Astrocyte (in vitro differentiated cells and primary cell): ENCODE measurements around the gene KCNMA1. TPM values are rescaled to one million over a fixed set of nuclear protein-coding genes. Genes with fewer than 3 reads are reported as not detected.
A peak's percentile ranks its signal among the peaks of the same experiment; 100 is the strongest.

Source experiments
- DNase-seq: peaks from one replicate; pipeline ENCODE4 v3.0.0-alpha.2; 2010; ENCODE audit warnings: low read depth
- FAIRE-seq: peaks from 2 replicates; lab custom pipeline; 2011; peaks lifted over from hg19 to GRCh38; lab: Jason Lieb, UNC
- H2AFZ ChIP-seq: 2 replicates; pipeline ENCODE4 v1.6.0; 2012; ENCODE audit warnings: low read depth, low read length, inconsistent platforms
- H3K27ac ChIP-seq: 2 replicates; pipeline ENCODE4 v1.5.1; 2011; ENCODE audit warnings: low read depth, low read length, inconsistent platforms
- H3K27me3 ChIP-seq: 2 replicates; pipeline ENCODE4 v1.6.0; 2011; ENCODE audit warnings: low read length, inconsistent platforms; ENCODE audit not compliant: insufficient read depth
- H3K36me3 ChIP-seq: 2 replicates; pipeline ENCODE4 v1.5.1; 2011; ENCODE audit warnings: low read length, inconsistent platforms; ENCODE audit not compliant: insufficient read depth
- H3K4me1 ChIP-seq: 2 replicates; pipeline ENCODE4 v1.5.1; 2011; ENCODE audit warnings: low read length, inconsistent platforms; ENCODE audit not compliant: insufficient read depth
- H3K4me2 ChIP-seq: 2 replicates; pipeline ENCODE4 v1.6.0; 2012; ENCODE audit warnings: low read length, inconsistent platforms
- H3K4me3 ChIP-seq: 2 replicates; pipeline ENCODE4 v1.5.1; 2011; ENCODE audit warnings: low read depth, mild to moderate bottlenecking, low read length, inconsistent platforms; ENCODE audit not compliant: insufficient read depth
- H3K79me2 ChIP-seq: 2 replicates; pipeline ENCODE4 v1.6.0; 2012; ENCODE audit warnings: mild to moderate bottlenecking, low read length, inconsistent platforms; ENCODE audit not compliant: insufficient read depth
- H3K9ac ChIP-seq: 2 replicates; pipeline ENCODE4 v1.6.0; 2012; ENCODE audit warnings: mild to moderate bottlenecking, low read length, inconsistent platforms
- H3K9me3 ChIP-seq: 2 replicates; pipeline ENCODE4 v1.5.1; 2012; ENCODE audit warnings: low read depth, mild to moderate bottlenecking, low read length, inconsistent platforms; ENCODE audit not compliant: insufficient read depth
- H4K20me1 ChIP-seq: 2 replicates; pipeline ENCODE4 v1.6.0; 2012; ENCODE audit warnings: low read length, inconsistent platforms; ENCODE audit not compliant: insufficient read depth
- H3K27ac Mint-ChIP-seq: one replicate; pipeline ENCODE4 v1.8.0; 2021; ENCODE audit warnings: mild to moderate bottlenecking, mixed read lengths; ENCODE audit not compliant: unreplicated experiment
- H3K27me3 Mint-ChIP-seq: one replicate; pipeline ENCODE4 v1.8.0; 2021; ENCODE audit warnings: low read depth, mixed read lengths; ENCODE audit not compliant: unreplicated experiment
- H3K36me3 Mint-ChIP-seq: one replicate; pipeline ENCODE4 v1.8.0; 2021; ENCODE audit warnings: low read depth, mixed read lengths; ENCODE audit not compliant: unreplicated experiment
- H3K4me1 Mint-ChIP-seq: one replicate; pipeline ENCODE4 v1.8.0; 2021; ENCODE audit warnings: low read depth, mixed read lengths; ENCODE audit not compliant: unreplicated experiment
- H3K4me3 Mint-ChIP-seq: one replicate; pipeline ENCODE4 v1.8.0; 2021; ENCODE audit warnings: mild to moderate bottlenecking, moderate library complexity, mixed read lengths; ENCODE audit not compliant: unreplicated experiment
- H3K9me3 Mint-ChIP-seq: one replicate; pipeline ENCODE4 v1.8.0; 2021; ENCODE audit warnings: mild to moderate bottlenecking, mixed read lengths; ENCODE audit not compliant: unreplicated experiment
- EZH2 ChIP-seq: IDR thresholded peaks from 2 replicates; pipeline ENCODE4 v1.6.1; 2012; ENCODE audit warnings: mild to moderate bottlenecking, low read length, inconsistent platforms; ENCODE audit not compliant: insufficient read depth
- total RNA-seq: library from RNA; stranded (reverse); gene quantifications from 2 replicates; pipeline ENCODE4 v1.2.1, GENCODE V29; 2021
- TF ChIP-seq, protein P1 (sequence below): IDR thresholded peaks from 2 replicates; pipeline ENCODE4 v1.5.1; 2011; ENCODE audit warnings: low read depth, mild to moderate bottlenecking, inconsistent platforms, low read length, moderate library complexity; ENCODE audit not compliant: insufficient read depth

KCNMA1 gene
- total RNA-seq, 1 donor from 2014 or later, result 45.8 TPM

DNA sequence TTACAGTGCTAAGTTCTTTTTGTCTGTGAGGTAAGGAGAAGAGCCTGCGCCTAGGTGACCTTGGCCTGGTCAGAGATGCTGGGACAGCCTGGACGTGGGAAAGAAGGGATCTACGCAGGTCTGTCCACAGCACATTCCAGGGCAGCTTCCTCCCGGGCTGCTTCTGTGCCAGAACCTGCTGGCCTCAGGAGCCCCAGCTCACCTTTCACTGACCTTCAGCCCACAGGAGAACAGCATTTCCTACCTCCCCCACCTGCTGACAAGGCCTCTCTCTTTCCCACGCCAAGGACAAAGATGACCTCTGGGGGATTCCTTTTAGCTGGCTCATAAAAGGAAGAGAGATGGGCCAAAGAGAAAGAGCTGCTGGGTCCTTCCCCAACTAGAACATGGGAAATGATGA lies 260.6 kb downstream of the KCNMA1 start:
- Mint-ChIP-seq H3K9me3 (no peaks in the 10 kb centered on the region), H3K4me3 (no peak overlapping the region), H3K36me3 (peaks cover 9% of the 10 kb centered on the region), H3K27ac (no peak overlapping the region), H3K27me3 (no peaks in the 10 kb centered on the region), H3K4me1 (peaks cover 15% of the 10 kb centered on the region)
- DNase-seq (no peak), FAIRE-seq (no peak)
- H3K79me2 ChIP-seq, result no peaks in the 10 kb centered on the region
- no peaks in the 10 kb centered on the region for H3K9me3 ChIP-seq
- H3K4me1 ChIP-seq, result peaks cover 6% of the 10 kb centered on the region
- H4K20me1 ChIP-seq, result no peaks in the 10 kb centered on the region
- H2AFZ ChIP-seq, result no peak overlapping the region
- H3K27me3 ChIP-seq, result no peaks in the 10 kb centered on the region
- H3K9ac ChIP-seq, result no peak overlapping the region
- no peak overlapping the region for H3K4me2 ChIP-seq
- H3K27ac ChIP-seq, result no peak overlapping the region
- H3K36me3 ChIP-seq, result no peaks in the 10 kb centered on the region
- H3K4me3 ChIP-seq, result no peak overlapping the region
- TF ChIP-seq EZH2, result no peak
- TF ChIP-seq, protein P1, sequence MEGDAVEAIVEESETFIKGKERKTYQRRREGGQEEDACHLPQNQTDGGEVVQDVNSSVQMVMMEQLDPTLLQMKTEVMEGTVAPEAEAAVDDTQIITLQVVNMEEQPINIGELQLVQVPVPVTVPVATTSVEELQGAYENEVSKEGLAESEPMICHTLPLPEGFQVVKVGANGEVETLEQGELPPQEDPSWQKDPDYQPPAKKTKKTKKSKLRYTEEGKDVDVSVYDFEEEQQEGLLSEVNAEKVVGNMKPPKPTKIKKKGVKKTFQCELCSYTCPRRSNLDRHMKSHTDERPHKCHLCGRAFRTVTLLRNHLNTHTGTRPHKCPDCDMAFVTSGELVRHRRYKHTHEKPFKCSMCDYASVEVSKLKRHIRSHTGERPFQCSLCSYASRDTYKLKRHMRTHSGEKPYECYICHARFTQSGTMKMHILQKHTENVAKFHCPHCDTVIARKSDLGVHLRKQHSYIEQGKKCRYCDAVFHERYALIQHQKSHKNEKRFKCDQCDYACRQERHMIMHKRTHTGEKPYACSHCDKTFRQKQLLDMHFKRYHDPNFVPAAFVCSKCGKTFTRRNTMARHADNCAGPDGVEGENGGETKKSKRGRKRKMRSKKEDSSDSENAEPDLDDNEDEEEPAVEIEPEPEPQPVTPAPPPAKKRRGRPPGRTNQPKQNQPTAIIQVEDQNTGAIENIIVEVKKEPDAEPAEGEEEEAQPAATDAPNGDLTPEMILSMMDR, result no peak

DNA sequence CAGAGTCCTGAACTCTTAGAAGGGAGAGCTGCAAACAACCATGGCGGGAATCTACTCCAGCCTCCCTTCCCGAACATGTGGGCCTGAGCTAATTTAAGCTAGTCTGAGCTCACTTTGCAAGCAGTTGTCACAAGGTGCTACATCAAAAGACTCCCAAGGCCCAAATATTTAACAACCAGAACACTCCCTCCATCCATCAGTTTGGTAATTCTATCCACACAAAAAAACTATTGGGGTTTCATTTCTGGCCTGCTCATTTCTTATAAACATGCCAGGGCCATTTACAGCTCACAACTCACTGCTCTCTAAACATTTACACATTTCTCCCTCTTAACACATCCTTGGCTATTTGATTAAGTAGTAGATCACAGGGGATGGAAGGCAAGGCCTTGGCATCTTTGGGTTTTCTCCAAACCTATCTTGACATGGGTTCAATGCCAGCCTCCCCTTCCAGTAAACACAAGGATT lies 263.4 kb downstream of the KCNMA1 start:
- Mint-ChIP-seq H3K4me1 (peaks cover 18% of the 10 kb centered on the region), H3K36me3 (peaks cover 17% of the 10 kb centered on the region), H3K4me3 (no peak overlapping the region), H3K27me3 (no peaks in the 10 kb centered on the region), H3K9me3 (no peaks in the 10 kb centered on the region), H3K27ac (no peak overlapping the region)
- no peak for DNase-seq
- Histone ChIP-seq H3K4me3 (no peak overlapping the region), H3K9ac (no peak overlapping the region), H4K20me1 (no peaks in the 10 kb centered on the region), H3K27me3 (no peaks in the 10 kb centered on the region), H3K27ac (no peak overlapping the region), H2AFZ (no peak overlapping the region), H3K79me2 (no peaks in the 10 kb centered on the region), H3K4me2 (no peak overlapping the region), H3K4me1 (peaks cover 6% of the 10 kb centered on the region), H3K36me3 (no peaks in the 10 kb centered on the region), H3K9me3 (no peaks in the 10 kb centered on the region)
- TF ChIP-seq, protein P1, result no peak
- no peak for TF ChIP-seq EZH2
- no peak for FAIRE-seq

DNA sequence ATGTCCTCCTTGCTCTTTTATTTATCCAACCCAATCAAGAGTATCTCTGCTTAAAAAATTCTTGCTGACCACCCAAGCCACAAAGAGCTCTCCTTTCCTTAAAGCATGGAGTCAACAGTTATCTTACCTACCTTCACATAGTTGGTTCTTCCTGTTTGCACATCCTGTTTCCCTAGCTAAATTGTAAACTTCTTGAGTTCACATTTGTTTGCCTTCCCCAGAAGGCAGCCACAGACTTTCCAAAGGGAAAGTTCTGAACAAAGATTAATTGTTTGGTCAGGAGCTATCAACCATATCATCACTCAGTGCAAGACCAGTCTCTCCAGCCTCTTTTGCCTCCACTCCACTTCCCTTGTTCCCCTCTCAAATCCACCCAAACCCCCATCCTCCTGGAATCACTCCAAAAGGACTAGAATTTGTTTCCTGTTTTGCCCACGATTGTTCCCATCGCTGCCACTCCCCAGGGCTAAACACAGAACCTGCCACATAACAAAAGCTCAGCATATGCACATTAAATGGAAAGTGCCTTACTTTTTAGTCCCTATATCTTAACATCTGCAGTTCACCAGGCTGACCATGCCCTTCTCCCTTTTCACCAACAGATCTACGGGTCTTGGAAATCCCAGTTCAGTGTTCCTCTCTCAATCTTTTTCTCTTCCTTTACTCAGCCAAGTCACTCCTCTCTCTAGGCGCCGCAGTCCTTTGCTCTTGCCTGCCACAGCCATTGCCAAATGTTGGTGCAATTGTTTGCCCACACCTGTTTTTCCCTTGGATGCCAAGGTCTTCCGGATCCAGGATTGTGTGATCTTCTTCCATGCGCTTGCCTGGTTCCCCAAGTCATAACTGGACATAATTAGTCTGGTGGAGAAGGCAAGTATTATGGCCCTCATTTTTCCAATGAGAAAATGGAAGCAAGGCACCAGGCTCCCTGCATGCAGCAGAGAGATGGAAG lies 265.5 kb downstream of the KCNMA1 start:
- Histone ChIP-seq H3K79me2 (no peaks in the 10 kb centered on the region), H3K36me3 (no peaks in the 10 kb centered on the region), H3K27me3 (no peaks in the 10 kb centered on the region), H2AFZ (no peak overlapping the region), H3K9ac (no peak overlapping the region), H3K4me2 (no peak overlapping the region), H3K9me3 (no peaks in the 10 kb centered on the region), H3K4me1 (no peaks in the 10 kb centered on the region), H3K27ac (no peak overlapping the region), H4K20me1 (no peaks in the 10 kb centered on the region), H3K4me3 (no peak overlapping the region)
- FAIRE-seq (no peak), DNase-seq (no peak)
- H3K4me3 Mint-ChIP-seq, result no peak overlapping the region
- no peaks in the 10 kb centered on the region for H3K27me3 Mint-ChIP-seq
- H3K4me1 Mint-ChIP-seq, result peaks cover 14% of the 10 kb centered on the region
- no peaks in the 10 kb centered on the region for H3K9me3 Mint-ChIP-seq
- peaks cover 19% of the 10 kb centered on the region for H3K36me3 Mint-ChIP-seq
- no peak for TF ChIP-seq EZH2
- TF ChIP-seq, protein P1, result no peak
- peak overlapping the region; percentile 19 for H3K27ac Mint-ChIP-seq
